NB4 (cell line): ENCODE data around the gene CORO6.
A peak's percentile ranks its signal among the peaks of the same experiment; 100 is the strongest.

Experiments used
- DNase-seq: peaks from one replicate; pipeline ENCODE4 v3.0.0; 2010; ENCODE audit warnings: low read depth
- H3K4me3 ChIP-seq: one replicate; pipeline ENCODE4 v1.5.1; 2011; ENCODE audit warnings: mild to moderate bottlenecking, low read depth, low read length, moderate library complexity
- CTCF ChIP-seq: IDR thresholded peaks from one replicate; pipeline ENCODE4 v1.5.1; 2012; ENCODE audit warnings: low read depth, low read length
- MAX ChIP-seq: IDR thresholded peaks from 2 replicates; pipeline ENCODE4 v1.6.1; 2011; ENCODE audit warnings: low read depth, low read length
- MYC ChIP-seq: IDR thresholded peaks from 2 replicates; pipeline ENCODE4 v1.6.1; 2011; ENCODE audit warnings: low read depth, low read length
- POLR2A ChIP-seq: IDR thresholded peaks from 2 replicates; pipeline ENCODE4 v1.6.1; 2011; ENCODE audit warnings: mild to moderate bottlenecking; ENCODE audit not compliant: insufficient read length; ENCODE audit errors: extremely low read depth

The CORO6 gene

GRCh38 chr17:29620271-29620670, 2.4 kb downstream of the CORO6 start:
- TF ChIP-seq CTCF (no peak), MYC (no peak), POLR2A (no peak), MAX (no peak)
- no peak for DNase-seq
- no peak overlapping the region for H3K4me3 ChIP-seq

GRCh38 chr17:29619251-29619650, 3.5 kb downstream of the CORO6 start:
- TF ChIP-seq CTCF (peak; percentile 47), MAX (no peak), POLR2A (no peak), MYC (no peak)
- peak; percentile 72 for DNase-seq

GRCh38 chr17:29618272-29619065, 4.2 kb downstream of the CORO6 start:
- TF ChIP-seq MAX, result no peak
- TF ChIP-seq MYC, result no peak
- no peak for TF ChIP-seq CTCF
- TF ChIP-seq POLR2A, result no peak
- no peak for DNase-seq
- no peak overlapping the region for H3K4me3 ChIP-seq

More at GRCh38 chr17:29619251-29619650, 3.5 kb downstream of the CORO6 start:
- no peak overlapping the region for H3K4me3 ChIP-seq

- DNase-seq, result peak; percentile 93
- peak overlapping the region; percentile 43 for H3K4me3 ChIP-seq
- TF ChIP-seq POLR2A, result no peak
- peak; percentile 39; the same call in 1 of the 2 replicates for TF ChIP-seq MAX
- peak; percentile 54; the same call in 1 of the 2 replicates for TF ChIP-seq MYC
- TF ChIP-seq CTCF, result peak; percentile 89
These were observed 5.0 kb downstream of the CORO6 start for GRCh38 chr17:29617481-29618271.

GRCh38 chr17:29617125-29617480, 5.6 kb downstream of the CORO6 start:
- TF ChIP-seq CTCF, result peak; percentile 89
- TF ChIP-seq POLR2A, result peak; percentile 26
- peak; percentile 58; the same call in 1 of the 2 replicates for TF ChIP-seq MYC
- peak; percentile 79 for TF ChIP-seq MAX
- DNase-seq, result peak; percentile 94
- H3K4me3 ChIP-seq, result no peak overlapping the region
